Esophagus muscularis mucosa (tissue), 4 donors: ENCODE results near the gene CEP43.

Experiments used
- CTCF ChIP-seq, 3 experiments: fragments of 200-600 bp in 2 of 3; fragments of 450-650 bp in 1 of 3; sonication (generic) in 2 of 3; IDR thresholded peaks; one replicate each; pipeline ENCODE4 v1.5.1; 2017 to 2019; ENCODE audit warnings: antibody characterized with exemption in 3 of 3, mild to moderate bottlenecking in 2 of 3, moderate library complexity in 1 of 3
- EP300 ChIP-seq: sonication (generic); formaldehyde crosslinking; IDR thresholded peaks from one replicate; pipeline ENCODE4 v1.6.1; 2017; ENCODE audit warnings: antibody characterized with exemption
- POLR2A ChIP-seq: fragments of 450-650 bp; IDR thresholded peaks from one replicate; pipeline ENCODE4 v1.6.1; 2017; ENCODE audit warnings: antibody characterized with exemption, moderate library complexity, mild to moderate bottlenecking, low read depth
- POLR2AphosphoS5 ChIP-seq, 2 donors: sonication (generic); formaldehyde crosslinking; IDR thresholded peaks; one replicate each; pipeline ENCODE4 v1.6.1; 2017; ENCODE audit warnings: antibody characterized with exemption in 2 of 2

GRCh38 chr6:167047554-167047953 is 48.4 kb downstream of the CEP43 start:
- no peak for TF ChIP-seq CTCF (IDR thresholded peaks at IDR 0.05)
- no peak for TF ChIP-seq EP300
- TF ChIP-seq POLR2A, result no peak
- no peak for TF ChIP-seq POLR2AphosphoS5 (IDR thresholded peaks at IDR 0.05)
